Measurements from ENCODE around the gene NFASC.

DNA sequence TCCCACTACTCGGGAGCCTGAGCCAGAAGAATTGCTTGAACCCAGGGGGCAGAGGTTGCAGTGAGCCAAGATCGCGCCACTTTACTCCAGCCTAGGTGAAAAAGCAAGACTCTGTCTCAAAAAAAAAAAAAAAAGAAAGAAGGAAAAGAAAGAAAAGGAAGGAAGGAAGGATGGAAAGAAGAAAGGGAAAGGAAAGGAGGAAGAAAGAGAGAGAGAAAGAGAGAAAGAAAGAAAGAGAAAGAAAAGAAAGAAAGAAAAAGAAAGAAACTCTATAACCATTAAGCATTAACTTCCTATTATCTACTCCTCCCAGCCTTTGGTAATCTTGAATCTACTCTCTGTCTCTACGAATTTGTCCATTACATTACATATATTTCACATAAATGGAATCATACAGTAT is 6.9 kb upstream of the NFASC start:
- TF ChIP-seq, protein P1, sequence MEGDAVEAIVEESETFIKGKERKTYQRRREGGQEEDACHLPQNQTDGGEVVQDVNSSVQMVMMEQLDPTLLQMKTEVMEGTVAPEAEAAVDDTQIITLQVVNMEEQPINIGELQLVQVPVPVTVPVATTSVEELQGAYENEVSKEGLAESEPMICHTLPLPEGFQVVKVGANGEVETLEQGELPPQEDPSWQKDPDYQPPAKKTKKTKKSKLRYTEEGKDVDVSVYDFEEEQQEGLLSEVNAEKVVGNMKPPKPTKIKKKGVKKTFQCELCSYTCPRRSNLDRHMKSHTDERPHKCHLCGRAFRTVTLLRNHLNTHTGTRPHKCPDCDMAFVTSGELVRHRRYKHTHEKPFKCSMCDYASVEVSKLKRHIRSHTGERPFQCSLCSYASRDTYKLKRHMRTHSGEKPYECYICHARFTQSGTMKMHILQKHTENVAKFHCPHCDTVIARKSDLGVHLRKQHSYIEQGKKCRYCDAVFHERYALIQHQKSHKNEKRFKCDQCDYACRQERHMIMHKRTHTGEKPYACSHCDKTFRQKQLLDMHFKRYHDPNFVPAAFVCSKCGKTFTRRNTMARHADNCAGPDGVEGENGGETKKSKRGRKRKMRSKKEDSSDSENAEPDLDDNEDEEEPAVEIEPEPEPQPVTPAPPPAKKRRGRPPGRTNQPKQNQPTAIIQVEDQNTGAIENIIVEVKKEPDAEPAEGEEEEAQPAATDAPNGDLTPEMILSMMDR (IDR thresholded peaks at IDR 0.05; ENCODE audit: low read depth, low read length, poor library complexity, severe bottlenecking) = no peak
- TF ChIP-seq EZH2phosphoT487 (IDR thresholded peaks at IDR 0.05; ENCODE audit: borderline replicate concordance, low read length) = no peak
